ENCODE data around the gene ACBD5. TPM values are rescaled to one million over a fixed set of nuclear protein-coding genes. Genes with fewer than 3 reads are reported as not detected.
"Not testable (repeated sequence)": the region's sequence is repeated elsewhere in the genome, so short reads cannot be mapped to it uniquely, and the experiment has no call there.

Gene ACBD5
- total and polyA plus RNA-seq, 2 experiments from 2014 or later, result 16.2 to 30.7 TPM

DNA sequence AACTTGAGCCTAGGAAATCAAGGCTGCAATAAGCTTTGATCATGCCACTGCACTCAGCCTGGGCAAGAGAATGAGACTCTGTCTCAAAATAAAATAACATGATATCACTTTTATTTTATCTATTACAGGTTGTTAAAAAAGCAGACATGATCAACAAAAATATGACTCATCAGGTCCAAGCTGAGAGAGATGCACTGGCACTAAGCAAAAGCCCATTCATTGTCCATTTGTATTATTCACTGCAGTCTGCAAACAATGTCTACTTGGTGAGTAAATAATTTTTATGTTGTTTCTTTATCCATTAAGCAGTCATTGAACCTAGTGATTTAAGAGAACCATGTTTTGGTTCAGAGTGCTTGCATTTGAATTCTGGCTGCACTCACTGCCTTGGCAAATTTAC lies 82.2 kb downstream of the ACBD5 start:
- Histone ChIP-seq H3K9me2 (replicated peaks; ENCODE audit: insufficient read depth) (no peaks in the 10 kb centered on the region), H3K27ac (no peak overlapping the region), H3K4me2 (no peak overlapping the region), H2AFZ (no peak overlapping the region), H3K4me1 (ENCODE audit: insufficient read depth) (peaks cover 11% of the 10 kb centered on the region), H3K79me2 (peaks cover 35% of the 10 kb centered on the region), H3K4me3 (no peak overlapping the region), H4K20me1 (ENCODE audit: insufficient read depth, poor library complexity, severe bottlenecking) (peaks cover 2% of the 10 kb centered on the region), H3K9me3 (ENCODE audit: low read depth) (no peaks in the 10 kb centered on the region), H3K36me3 (replicated peaks; ENCODE audit: insufficient read depth, low read depth) (no peaks in the 10 kb centered on the region), H3K27me3 (no peaks in the 10 kb centered on the region)
- DNase-seq (ENCODE audit: low spot score), result no peak
- no peak for TF ChIP-seq EZH2 (IDR thresholded peaks at IDR 0.05; ENCODE audit: borderline replicate concordance)
- TF ChIP-seq EZH2phosphoT487 (IDR thresholded peaks at IDR 0.05; ENCODE audit: low read depth, severe bottlenecking, unreplicated experiment), result no peak
- TF ChIP-seq, protein P1, sequence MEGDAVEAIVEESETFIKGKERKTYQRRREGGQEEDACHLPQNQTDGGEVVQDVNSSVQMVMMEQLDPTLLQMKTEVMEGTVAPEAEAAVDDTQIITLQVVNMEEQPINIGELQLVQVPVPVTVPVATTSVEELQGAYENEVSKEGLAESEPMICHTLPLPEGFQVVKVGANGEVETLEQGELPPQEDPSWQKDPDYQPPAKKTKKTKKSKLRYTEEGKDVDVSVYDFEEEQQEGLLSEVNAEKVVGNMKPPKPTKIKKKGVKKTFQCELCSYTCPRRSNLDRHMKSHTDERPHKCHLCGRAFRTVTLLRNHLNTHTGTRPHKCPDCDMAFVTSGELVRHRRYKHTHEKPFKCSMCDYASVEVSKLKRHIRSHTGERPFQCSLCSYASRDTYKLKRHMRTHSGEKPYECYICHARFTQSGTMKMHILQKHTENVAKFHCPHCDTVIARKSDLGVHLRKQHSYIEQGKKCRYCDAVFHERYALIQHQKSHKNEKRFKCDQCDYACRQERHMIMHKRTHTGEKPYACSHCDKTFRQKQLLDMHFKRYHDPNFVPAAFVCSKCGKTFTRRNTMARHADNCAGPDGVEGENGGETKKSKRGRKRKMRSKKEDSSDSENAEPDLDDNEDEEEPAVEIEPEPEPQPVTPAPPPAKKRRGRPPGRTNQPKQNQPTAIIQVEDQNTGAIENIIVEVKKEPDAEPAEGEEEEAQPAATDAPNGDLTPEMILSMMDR (IDR thresholded peaks at IDR 0.05; ENCODE audit: poor library complexity), result no peak

DNA sequence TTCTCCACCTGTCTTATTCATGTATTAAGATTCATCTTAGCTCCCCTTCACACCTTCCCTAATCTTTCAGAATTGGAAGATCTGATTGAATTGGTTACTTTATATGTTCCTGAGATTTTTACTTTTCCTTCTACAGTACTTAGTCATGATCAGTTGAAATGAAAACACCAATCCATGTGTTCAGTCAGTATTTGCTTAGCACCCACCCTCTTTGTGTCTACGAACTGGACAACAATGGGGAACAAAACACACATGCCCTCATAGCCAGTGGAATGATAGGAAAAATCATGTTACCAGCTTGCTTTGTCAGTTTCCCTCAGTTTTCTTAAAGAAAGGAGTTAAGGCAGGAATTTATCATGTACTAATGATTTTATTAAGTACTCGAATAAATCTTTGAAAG lies 83.4 kb downstream of the ACBD5 start:
- H2AFZ ChIP-seq, result no peak overlapping the region
- no peaks in the 10 kb centered on the region for H3K27me3 ChIP-seq
- no peaks in the 10 kb centered on the region for H3K9me3 ChIP-seq (ENCODE audit: low read depth)
- H3K9me2 ChIP-seq (replicated peaks; ENCODE audit: insufficient read depth), result no peaks in the 10 kb centered on the region
- 60% methylated on average over 2 of the region's 2 CpGs for WGBS (ENCODE audit: low lambda C conversion rate, missing lambda C conversion rate)
- no peak for TF ChIP-seq EZH2 (IDR thresholded peaks at IDR 0.05; ENCODE audit: borderline replicate concordance)
- TF ChIP-seq, protein P1 (IDR thresholded peaks at IDR 0.05; ENCODE audit: poor library complexity), result no peak
- TF ChIP-seq EZH2phosphoT487 (IDR thresholded peaks at IDR 0.05; ENCODE audit: low read depth, severe bottlenecking, unreplicated experiment), result no peak
- peaks cover 14% of the 10 kb centered on the region for H4K20me1 ChIP-seq (ENCODE audit: insufficient read depth, poor library complexity, severe bottlenecking)
- no peak for DNase-seq (ENCODE audit: low spot score)
- peaks cover 47% of the 10 kb centered on the region for H3K79me2 ChIP-seq
- peak overlapping the region; percentile 91 for H3K27ac ChIP-seq
- peak overlapping the region; percentile 93 for H3K4me2 ChIP-seq
- H3K4me1 ChIP-seq (ENCODE audit: insufficient read depth), result peaks cover 20% of the 10 kb centered on the region
- no peaks in the 10 kb centered on the region for H3K36me3 ChIP-seq (replicated peaks; ENCODE audit: insufficient read depth, low read depth)
- H3K4me3 ChIP-seq, result no peak overlapping the region

DNA sequence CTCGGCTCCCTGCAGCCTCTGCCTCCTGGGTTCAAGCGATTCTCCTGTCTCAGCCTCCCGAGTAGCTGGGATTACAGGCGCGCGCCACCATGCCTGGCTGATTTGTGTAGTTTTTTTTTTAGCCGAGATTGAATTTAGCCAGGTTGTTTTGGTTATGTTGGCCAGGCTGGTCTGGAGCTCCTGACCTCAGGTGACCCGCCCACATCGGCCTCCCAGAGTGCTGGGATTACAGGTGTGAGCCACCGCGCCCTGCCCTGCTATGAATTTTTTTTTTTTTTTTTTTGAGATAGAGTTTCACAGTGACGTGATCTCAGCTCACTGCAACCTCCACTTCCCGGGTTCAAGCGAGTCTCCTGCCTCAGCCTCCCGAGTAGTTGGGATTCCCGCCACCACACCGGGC lies 84.0 kb downstream of the ACBD5 start:
- WGBS (ENCODE audit: low lambda C conversion rate, missing lambda C conversion rate), result 79% methylated on average over 16 of the region's 17 CpGs
- not testable (repeated sequence) for H3K4me3 ChIP-seq

DNA sequence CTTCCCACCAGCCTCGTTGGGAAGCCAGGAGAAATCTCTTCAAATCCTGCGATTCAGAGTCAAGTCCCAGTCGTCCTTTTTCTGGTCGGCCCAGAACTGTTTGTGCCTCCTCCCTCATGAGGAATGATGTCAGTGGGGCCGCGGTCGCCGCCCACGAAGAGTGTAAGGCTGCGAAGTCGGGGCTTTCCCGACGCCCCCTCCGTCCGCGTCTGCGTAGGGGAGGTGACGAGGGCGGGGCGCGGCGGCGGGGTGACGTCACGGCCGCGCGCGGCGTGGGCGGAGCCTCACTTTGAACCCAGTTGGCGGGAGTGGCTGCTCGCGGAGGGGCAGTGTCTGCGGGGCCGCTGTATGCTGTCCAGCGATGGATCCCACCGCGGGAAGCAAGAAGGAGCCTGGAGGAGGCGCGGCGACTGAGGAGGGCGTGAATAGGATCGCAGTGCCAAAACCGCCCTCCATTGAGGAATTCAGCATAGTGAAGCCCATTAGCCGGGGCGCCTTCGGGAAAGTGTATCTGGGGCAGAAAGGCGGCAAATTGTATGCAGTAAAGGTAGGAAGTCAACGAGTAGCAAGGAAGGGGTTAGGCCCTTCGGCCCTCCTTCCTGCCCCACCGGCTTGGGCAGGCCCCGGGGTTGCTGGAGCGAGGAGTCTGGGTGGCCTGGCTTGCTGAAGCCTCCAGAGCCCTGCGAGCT lies 85.4 kb downstream of the ACBD5 start, which contains the start of gene MASTL:
Gene MASTL (plus strand): TSS at position 287 of the 689 bp plus-strand sequence. CDS start 75 bp downstream, at position 362.
- Histone ChIP-seq H3K36me3 (replicated peaks; ENCODE audit: insufficient read depth, low read depth) (no peaks in the 10 kb centered on the region), H3K4me2 (peak within 1 kb of the TSS; percentile 93), H4K20me1 (ENCODE audit: insufficient read depth, poor library complexity, severe bottlenecking) (peaks cover 34% of the 10 kb centered on the region), H3K4me3 (peak within 1 kb of the TSS; percentile 91), H3K27ac (peak within 1 kb of the TSS; percentile 100), H3K4me1 (ENCODE audit: insufficient read depth) (peaks cover 26% of the 10 kb centered on the region), H3K9me3 (ENCODE audit: low read depth) (no peaks in the 10 kb centered on the region), H3K9me2 (replicated peaks; ENCODE audit: insufficient read depth) (no peaks in the 10 kb centered on the region), H3K27me3 (no peaks in the 10 kb centered on the region), H3K79me2 (peaks cover 67% of the 10 kb centered on the region), H2AFZ (peak within 1 kb of the TSS; percentile 70)
- TF ChIP-seq EZH2 (IDR thresholded peaks at IDR 0.05; ENCODE audit: borderline replicate concordance) (no peak), EZH2phosphoT487 (IDR thresholded peaks at IDR 0.05; ENCODE audit: low read depth, severe bottlenecking, unreplicated experiment) (no peak)
- TF ChIP-seq, protein P1 (IDR thresholded peaks at IDR 0.05; ENCODE audit: poor library complexity), result no peak
- WGBS (ENCODE audit: low lambda C conversion rate, missing lambda C conversion rate), result under 1% methylated on average over 53 of the region's 55 CpGs
- peak; percentile 97 for DNase-seq (ENCODE audit: low spot score)

More for the DNA sequence above, 84.0 kb downstream of the ACBD5 start:
- Histone ChIP-seq H3K79me2 (peaks cover 53% of the 10 kb centered on the region), H3K4me2 (peak overlapping the region; percentile 93), H3K27ac (peak overlapping the region; percentile 91), H4K20me1 (ENCODE audit: insufficient read depth, poor library complexity, severe bottlenecking) (peaks cover 20% of the 10 kb centered on the region), H2AFZ (peak overlapping the region; percentile 70), H3K4me1 (ENCODE audit: insufficient read depth) (peaks cover 24% of the 10 kb centered on the region)
- not testable (repeated sequence) for H3K9me2 ChIP-seq (replicated peaks; ENCODE audit: insufficient read depth); H3K36me3 ChIP-seq (replicated peaks; ENCODE audit: insufficient read depth, low read depth); H3K27me3 ChIP-seq; H3K9me3 ChIP-seq (ENCODE audit: low read depth); DNase-seq (ENCODE audit: low spot score)

Measured in hepatocyte (in vitro differentiated cells).